Measurements from ENCODE around the gene TADA2A. TPM values are rescaled to one million over a fixed set of nuclear protein-coding genes. Genes with fewer than 3 reads are reported as not detected.

TADA2A gene
- polyA plus RNA-seq, 12 donors = 17.0 to 30.6 (median 21.1) TPM; not detected in 1

DNA sequence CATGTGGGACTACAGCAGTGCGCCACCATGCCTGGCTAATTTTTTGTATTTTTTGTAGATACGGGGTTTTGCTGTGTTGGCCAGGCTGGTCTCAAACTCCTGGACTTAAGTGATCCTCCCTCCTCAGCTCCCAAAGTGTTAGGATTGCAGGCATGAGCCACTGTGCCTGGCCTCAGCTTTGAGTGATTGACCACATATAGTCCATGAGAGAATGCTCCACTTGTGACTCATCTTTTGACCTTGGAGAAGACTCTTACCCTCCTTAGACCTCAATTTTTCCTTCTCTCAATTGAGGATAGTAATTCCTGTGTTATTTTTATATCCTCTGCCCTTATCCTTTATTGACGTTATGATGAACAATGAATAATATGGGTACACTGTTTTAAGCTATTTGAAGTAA is 52.1 kb downstream of the TADA2A start:
- DNase-seq = no peak

DNA sequence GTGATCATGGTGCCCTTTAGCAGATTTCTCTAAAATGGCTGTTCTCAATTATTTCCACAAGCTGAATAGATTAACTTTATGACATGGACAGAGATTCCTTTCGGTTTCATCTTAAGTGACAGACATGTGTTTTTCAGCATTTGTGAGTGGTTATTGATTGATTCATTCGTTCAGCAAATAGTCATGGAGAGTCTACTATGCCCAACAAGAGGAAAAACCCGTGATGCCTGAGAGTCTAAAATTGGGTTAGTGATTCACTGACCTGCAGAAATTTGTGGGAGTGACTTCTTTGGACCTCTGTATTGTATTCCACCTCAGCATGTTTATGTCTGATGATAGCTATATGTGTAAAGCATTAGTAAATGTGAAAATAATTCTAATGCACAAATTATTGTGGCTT is 55.0 kb downstream of the TADA2A start:
- no peak for DNase-seq

- DNase-seq = no peak
These were observed 55.8 kb downstream of the TADA2A start for GRCh38 chr17:37462492-37462891.

DNA sequence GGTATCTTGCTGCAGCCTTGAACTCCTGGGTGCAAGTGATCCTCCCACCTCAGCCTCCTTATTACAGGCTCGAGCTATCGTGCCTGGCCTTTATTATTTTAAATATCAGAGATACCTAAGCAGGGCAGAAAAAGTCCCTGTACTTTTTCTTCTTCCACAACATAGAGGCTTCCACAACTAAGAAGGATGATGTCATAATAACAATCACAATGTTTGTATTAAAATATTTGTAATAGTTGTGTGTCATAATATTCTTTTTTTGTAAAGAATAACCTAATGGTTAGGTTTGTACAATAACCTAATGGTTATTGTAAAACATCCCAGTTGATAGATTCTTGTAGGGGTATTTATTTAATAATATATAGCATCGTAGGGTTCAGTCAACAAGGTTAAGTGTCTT is 56.4 kb downstream of the TADA2A start:
- no peak for DNase-seq

GRCh38 chr17:37465069-37465616 is 58.5 kb downstream of the TADA2A start:
- DNase-seq = no peak

- DNase-seq = no peak
These were observed 59.8 kb downstream of the TADA2A start for GRCh38 chr17:37466471-37466870.

- DNase-seq = no peak
These were observed 63.5 kb downstream of the TADA2A start for GRCh38 chr17:37470181-37470580.

- no peak for DNase-seq
These were observed 69.2 kb downstream of the TADA2A start for GRCh38 chr17:37475731-37476420.

DNA sequence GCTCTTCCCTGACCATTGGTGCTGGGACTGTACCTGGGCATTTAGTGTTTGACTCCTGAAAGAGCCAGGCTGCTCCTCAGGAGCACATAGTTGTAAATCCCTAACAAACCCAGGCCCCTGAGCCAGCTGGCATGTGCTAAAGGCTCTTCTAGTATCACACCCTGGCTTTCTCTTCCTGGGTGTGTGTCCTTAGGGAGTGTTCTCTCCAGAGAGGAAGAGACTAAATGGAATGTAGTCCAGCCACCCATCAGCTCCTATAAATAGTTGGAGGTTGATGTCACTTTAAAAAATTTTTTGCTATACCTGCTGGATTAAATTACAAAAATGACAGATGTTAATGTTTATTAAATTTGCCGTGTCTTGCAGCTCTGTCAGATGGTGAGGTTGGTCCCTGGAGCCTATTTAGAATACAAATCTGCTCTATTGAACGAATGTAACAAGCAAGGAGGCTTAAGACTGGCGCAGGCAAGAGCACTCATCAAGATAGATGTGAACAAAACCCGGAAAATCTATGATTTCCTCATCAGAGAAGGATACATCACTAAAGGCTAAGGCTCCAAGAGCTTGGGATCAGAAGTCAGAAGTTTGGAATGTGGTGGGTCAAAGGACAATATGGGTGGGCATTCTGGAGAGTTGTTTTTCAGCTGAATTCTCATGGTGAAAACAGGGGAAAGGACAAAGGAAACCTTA is 69.9 kb downstream of the TADA2A start:
- no peak for DNase-seq

- DNase-seq = no peak
These were observed 71.5 kb downstream of the TADA2A start for GRCh38 chr17:37478187-37478586.

DNA sequence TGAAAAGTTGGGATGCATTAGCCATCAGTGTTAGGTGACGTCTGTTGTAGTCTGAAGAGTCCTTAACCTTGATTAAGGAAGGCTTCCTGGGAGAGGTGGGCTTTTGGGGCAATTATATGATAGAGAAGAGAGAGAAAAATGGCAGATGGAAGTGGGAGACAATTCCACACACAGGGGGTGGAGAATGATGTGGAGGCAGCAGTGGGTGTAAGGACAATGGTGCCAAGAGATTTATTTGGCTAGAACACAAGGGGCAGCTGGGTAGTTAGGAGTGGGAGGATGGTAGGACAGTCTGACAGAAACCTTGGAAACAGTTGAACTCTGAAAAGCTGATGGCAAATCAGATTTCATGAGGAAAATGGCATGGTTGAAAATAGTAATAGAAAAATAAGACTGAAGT is 72.3 kb downstream of the TADA2A start:
- DNase-seq = no peak

- no peak for DNase-seq
These were observed 73.7 kb downstream of the TADA2A start for GRCh38 chr17:37480427-37480826.

DNA sequence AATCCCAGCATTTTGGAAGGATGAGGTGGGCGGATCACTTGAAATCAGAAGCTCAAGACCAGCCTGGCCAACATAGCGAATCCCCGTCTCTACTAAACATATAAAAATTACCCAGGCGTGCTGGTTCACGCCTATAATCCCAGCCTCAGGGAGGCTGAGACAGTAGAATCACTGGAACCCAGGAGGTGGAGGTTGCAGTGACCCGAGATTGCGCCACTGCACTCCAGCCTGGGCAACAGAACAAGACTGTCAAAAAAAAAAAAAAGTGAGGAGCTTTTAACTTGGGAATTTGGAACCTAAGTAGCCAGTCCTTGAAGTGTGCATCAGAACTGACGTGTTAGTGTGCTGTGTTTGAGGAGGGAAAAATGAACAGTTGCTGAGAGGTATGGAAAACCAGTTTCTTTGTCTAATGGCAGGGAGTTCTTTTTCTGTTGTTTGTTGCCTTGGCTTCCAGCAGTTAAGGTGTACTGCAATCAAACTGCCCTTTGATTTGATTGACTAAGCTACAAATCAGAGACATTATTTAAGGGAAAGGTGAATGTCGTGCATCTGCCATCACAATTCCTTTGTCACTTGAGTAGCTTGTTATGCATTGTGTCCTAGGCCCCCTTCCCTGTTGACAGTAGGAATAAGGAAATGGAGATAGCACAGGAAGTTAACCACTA is 74.4 kb downstream of the TADA2A start:
- no peak for DNase-seq

DNA sequence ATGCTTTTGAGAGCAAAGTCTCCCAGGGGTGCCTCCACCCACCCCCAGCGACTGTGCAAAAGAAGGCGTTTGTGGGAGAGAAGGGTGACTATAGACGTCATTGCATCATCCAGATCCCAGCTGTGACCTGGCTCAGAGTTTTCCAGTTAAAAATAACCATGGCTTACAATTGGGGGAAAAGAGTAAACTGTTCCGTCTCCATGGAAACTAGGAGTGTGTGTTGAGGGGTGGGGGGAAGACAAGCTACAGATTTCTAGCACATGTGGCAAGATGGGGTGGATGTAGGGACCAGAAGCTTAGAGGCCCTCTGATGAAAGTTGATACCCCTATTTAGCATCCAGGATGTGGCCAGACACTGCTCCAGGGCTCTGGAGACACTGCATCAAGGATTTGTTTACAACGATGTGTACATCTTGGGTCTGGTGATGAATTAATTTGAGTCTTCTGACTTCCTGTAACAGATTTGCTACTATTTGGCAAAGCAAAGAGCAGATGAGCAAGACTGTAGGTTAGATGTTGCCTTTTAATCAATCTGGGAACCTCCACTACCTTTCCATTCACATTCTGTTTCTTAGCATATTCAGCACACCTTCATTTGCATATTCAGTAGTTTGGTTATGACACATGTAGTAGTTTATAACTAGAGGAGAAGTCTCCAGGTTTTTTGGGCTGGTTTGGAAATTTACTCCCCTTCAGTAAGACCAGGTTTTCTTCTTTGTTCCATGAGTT is 76.8 kb downstream of the TADA2A start:
- peak; percentile 66 for DNase-seq

DNA sequence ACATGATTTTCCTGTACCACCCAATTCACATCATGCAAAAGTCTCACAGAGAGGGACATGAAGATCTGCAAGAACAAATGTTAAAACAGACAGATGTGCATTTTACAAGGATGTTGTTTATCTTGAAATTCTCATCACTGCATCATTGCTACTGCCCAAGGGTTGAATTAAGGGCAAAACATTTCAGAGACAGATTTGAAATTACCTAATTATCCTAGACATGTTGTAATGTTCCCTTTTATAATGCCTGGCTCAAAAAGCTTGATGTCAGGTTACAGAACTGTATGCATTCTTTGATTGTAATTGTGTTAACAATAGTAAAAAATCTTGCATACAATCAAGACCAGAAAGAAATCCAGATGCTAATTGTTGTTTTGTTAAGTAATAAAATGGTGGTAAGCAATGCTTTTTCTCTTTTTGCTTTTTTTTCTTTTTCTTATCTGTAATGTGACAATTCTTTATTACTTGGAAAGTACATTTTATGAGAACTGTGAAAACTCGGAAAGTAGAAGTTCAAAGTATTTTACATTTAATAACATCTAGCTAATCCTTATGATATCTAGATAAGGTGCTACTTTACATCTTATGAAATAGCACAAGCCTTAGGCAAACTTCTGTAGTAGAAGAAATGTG is 79.4 kb downstream of the TADA2A start:
- DNase-seq = no peak

GRCh38 chr17:37488009-37488604 is 81.4 kb downstream of the TADA2A start:
- DNase-seq = peak; percentile 64

GRCh38 chr17:37488607-37489196 is 82.0 kb downstream of the TADA2A start:
- no peak for DNase-seq

DNA sequence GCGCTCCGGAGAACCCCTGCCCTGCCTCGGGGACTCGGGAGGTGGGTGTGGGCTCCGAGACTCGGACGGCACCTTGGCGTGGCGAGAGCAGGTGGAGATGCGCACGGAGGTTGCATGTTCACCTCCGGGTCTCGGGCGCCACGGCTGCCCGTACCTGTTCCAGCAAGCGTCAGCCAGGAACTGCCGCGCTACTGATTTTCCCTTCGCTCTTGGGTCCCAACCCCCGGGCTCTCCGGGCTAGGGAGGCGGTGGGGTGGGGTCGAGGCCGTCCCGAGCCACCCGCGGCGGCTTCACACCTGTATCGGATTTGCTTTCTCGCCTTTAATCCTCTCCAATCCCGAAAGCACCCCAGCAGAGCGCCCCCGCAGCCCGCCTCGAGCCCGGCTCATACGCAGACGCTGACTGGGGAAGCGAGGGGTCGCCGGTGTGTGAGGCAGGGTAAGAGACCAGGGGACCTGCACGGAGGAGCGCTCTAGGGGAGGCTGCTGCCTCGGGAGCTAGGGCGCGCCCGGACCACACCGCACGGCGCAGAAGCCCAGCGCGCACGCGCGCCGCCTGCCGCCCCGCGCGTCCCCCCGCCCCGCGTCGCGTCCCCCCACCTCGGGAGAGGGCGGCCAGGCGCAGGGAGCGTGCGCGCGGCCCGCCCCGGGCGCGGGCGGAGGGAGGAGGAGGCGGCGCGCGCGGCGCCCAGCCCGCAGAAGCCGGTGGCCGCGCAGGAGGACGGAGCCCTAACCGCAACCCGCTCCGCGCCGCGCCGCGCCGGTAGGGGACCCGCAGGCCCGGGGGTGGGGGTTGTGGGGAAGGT is 82.7 kb downstream of the TADA2A start, which contains the start of gene DUSP14:
DUSP14 (plus strand) TSS at position 695 of the 805 bp plus-strand sequence. CDS start 22,382 bp downstream, outside the sequence.
- peak; percentile 70 for DNase-seq

- DNase-seq = no peak
These were observed 83.4 kb downstream of the TADA2A start for GRCh38 chr17:37490022-37490587.

Measured in muscle of arm (tissue), 12 donors.